ENCODE results near the gene TAF4. TPM values are rescaled to one million over a fixed set of nuclear protein-coding genes. Genes with fewer than 3 reads are reported as not detected.

TAF4 gene
- total RNA-seq, 2 donors from 2014 or later, result 10.4 to 11.0 TPM

DNA sequence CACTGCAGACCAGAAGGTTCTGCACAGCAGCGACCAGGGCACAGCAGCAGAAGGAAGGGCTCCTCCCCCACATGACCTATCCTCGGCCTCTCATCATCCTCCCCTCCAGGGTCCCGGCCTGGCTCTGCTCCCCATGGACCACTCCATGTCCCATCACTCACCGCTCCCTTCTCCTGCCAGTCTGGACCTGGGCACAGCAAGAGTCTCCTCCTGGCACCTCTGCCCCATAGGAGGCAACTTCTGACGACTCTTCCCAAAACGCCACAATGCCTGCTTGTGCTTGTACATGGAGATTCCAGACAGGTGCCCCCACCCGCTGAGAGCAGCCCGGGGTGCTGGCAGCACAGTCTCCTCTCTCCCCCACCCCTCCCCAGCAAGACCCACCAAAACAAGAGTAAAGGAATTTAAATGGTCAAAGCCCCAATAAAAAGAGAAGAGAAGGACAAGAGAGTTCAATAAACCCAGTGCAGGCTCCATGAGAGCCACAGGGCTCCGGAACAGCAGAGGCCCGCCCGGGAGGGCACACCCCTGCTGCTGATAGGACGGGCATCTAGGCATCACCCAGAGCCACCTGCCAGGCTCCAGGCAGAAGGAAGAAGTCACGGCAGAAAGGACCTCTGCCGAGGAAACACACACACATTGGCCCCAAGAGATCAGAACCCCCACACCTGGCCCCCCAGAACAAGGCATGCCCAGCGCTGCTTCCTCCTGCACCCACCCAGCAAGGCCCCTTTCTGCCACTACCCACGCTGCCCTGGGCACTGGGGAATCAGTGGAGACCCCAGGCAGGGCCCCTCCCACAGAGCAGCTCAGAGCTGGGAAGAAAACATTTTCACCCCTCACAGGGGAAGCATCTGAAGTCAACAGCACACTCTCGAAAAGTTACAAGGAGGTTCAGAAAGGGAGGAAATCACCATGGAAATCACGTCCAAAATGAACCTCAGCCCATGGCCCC lies 15.2 kb downstream of the TAF4 start:
- TF ChIP-seq, protein P1, sequence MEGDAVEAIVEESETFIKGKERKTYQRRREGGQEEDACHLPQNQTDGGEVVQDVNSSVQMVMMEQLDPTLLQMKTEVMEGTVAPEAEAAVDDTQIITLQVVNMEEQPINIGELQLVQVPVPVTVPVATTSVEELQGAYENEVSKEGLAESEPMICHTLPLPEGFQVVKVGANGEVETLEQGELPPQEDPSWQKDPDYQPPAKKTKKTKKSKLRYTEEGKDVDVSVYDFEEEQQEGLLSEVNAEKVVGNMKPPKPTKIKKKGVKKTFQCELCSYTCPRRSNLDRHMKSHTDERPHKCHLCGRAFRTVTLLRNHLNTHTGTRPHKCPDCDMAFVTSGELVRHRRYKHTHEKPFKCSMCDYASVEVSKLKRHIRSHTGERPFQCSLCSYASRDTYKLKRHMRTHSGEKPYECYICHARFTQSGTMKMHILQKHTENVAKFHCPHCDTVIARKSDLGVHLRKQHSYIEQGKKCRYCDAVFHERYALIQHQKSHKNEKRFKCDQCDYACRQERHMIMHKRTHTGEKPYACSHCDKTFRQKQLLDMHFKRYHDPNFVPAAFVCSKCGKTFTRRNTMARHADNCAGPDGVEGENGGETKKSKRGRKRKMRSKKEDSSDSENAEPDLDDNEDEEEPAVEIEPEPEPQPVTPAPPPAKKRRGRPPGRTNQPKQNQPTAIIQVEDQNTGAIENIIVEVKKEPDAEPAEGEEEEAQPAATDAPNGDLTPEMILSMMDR (IDR thresholded peaks at IDR 0.05), result no peak
- Histone ChIP-seq H3K27ac (no peak overlapping the region), H3K4me3 (no peak overlapping the region), H3K4me1 (ENCODE audit: control insufficient read depth in 1 of 2, low read depth in 2 of 2) (no peaks in the 10 kb centered on the region), H3K27me3 (replicated peaks; ENCODE audit: insufficient read depth) (no peaks in the 10 kb centered on the region), H3K36me3 (no peaks in the 10 kb centered on the region), H3K9me3 (no peaks in the 10 kb centered on the region)
- ATAC-seq (ENCODE audit: insufficient number of reproducible peaks, low FRiP score, low read depth), result no peak
- DNase-seq (ENCODE audit: low spot score), result no peak

DNA sequence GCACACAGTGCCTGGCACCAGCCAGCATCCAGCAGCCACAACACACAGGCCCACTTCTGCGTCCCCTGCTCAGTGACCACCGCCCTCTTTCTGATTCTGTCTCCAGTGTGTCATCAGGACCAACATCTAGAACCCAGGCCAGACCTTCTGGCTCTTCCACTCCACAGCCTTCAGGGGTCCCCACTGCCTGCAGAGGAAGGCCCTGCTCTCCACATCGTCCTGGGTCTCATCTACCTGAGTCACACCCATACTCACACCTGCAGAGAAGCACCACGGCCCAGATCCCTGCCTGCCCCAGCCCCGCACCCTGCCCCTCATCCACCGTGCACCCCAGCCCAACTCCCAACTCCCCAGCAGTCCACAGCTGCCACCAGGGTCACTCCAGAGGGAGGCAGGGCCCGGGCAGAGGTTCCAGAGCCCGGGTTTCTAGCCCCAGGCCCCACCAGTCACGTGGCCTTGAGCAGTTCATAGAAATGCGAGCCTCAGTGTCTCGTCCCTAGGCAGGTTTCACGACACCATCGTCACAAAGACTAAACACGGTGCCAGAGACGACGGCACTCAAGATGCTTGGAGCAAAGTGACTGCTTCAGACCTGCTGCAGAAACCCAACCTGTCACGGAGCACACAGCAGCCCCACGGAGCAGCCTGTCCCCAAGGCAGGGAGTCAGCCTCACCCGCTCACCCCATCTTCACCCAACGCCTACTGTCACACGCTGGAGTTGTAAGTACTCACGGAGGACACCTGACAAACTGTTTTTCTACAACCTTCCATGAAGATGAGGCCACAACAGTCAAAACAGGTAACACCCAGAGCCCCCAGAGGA lies 16.1 kb downstream of the TAF4 start:
- TF ChIP-seq, protein P1 (IDR thresholded peaks at IDR 0.05), result no peak
- no peak for DNase-seq (ENCODE audit: low spot score)
- no peaks in the 10 kb centered on the region for H3K27me3 ChIP-seq (replicated peaks; ENCODE audit: insufficient read depth)
- H3K9me3 ChIP-seq, result no peaks in the 10 kb centered on the region
- H3K4me3 ChIP-seq, result no peak overlapping the region
- H3K4me1 ChIP-seq (ENCODE audit: control insufficient read depth in 1 of 2, low read depth in 2 of 2), result no peaks in the 10 kb centered on the region
- ATAC-seq (ENCODE audit: insufficient number of reproducible peaks, low FRiP score, low read depth), result no peak
- no peak overlapping the region for H3K27ac ChIP-seq
- no peaks in the 10 kb centered on the region for H3K36me3 ChIP-seq

DNA sequence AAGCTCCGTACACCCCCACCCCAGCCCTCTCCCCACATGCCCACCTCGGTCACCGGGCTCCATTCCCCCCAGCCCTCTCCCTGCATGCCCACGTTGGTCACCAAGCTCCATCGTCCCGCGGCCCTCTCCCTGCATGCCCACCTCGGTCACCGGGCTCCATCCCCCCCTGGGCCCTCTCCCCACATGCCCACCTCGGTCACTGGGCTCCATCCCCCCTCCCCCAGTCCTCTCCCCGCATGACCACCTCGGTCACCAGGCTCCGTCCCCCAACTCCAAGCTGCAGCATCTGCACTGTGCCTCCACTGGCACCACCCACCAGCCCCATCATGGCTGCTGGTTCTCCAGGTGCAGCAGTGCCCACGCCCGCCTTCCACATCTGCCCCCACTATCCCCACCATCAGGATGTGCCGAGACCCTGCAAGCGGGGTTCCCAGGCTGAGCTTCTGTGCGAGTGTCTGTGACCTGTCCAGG lies 16.8 kb downstream of the TAF4 start:
- Histone ChIP-seq H3K4me3 (no peak overlapping the region), H3K27me3 (replicated peaks; ENCODE audit: insufficient read depth) (no peaks in the 10 kb centered on the region), H3K9me3 (no peaks in the 10 kb centered on the region), H3K27ac (no peak overlapping the region), H3K4me1 (ENCODE audit: control insufficient read depth in 1 of 2, low read depth in 2 of 2) (no peaks in the 10 kb centered on the region), H3K36me3 (no peaks in the 10 kb centered on the region)
- DNase-seq (ENCODE audit: low spot score) (no peak), ATAC-seq (ENCODE audit: insufficient number of reproducible peaks, low FRiP score, low read depth) (no peak)
- TF ChIP-seq, protein P1 (IDR thresholded peaks at IDR 0.05), result no peak

DNA sequence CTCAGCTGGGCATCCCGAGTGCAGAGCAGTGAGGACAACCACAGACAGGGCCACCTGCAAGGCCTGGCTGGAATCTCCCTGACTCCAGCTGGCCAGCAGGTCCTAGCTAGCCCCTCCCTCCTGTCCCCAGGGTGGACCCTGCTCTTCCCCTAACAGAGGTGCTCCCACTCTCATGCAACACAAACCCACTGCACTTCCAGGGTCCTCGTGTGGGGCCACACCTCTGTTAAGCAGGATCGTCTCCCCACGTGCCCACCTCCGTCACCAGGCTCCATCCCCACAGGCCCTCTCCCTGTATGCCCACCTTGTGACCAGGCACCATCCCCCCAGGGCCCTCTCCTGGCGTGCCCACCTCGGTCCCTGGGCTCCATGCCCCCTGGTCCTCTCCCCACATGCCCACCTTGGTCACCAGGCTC lies 17.3 kb downstream of the TAF4 start:
- Histone ChIP-seq H3K36me3 (no peaks in the 10 kb centered on the region), H3K4me3 (no peak overlapping the region), H3K27me3 (replicated peaks; ENCODE audit: insufficient read depth) (no peaks in the 10 kb centered on the region), H3K9me3 (no peaks in the 10 kb centered on the region), H3K4me1 (ENCODE audit: control insufficient read depth in 1 of 2, low read depth in 2 of 2) (no peaks in the 10 kb centered on the region), H3K27ac (no peak overlapping the region)
- DNase-seq (ENCODE audit: low spot score), result no peak
- TF ChIP-seq, protein P1 (IDR thresholded peaks at IDR 0.05), result no peak
- ATAC-seq (ENCODE audit: insufficient number of reproducible peaks, low FRiP score, low read depth), result no peak
